Effector memory CD8-positive, alpha-beta T cell (primary cell): ENCODE results near the gene TRMT61A.
A peak's percentile ranks its signal among the peaks of the same experiment; 100 is the strongest.

ENCODE experiments used
- ATAC-seq: fragments of 150-1000 bp; cut with Tn5 transposase; replicated peaks from 2 replicates; pipeline ENCODE4 v1.10.0; 2021; ENCODE audit warnings: mild to moderate bottlenecking, moderate library complexity
- DNase-seq, 3 experiments: peaks; one replicate each; pipeline ENCODE4 v3.0.0; 2021
- H3K27ac Mint-ChIP-seq, 2 donors: one replicate each; pipeline ENCODE4 v1.8.0; 2022; ENCODE audit warnings: mild to moderate bottlenecking in 2 of 2, mixed read lengths in 2 of 2, moderate library complexity in 2 of 2
- H3K27me3 Mint-ChIP-seq, 2 donors: one replicate each; pipeline ENCODE4 v1.8.0; 2022; ENCODE audit warnings: mixed read lengths in 2 of 2
- H3K36me3 Mint-ChIP-seq: one replicate; pipeline ENCODE4 v1.8.0; 2022; ENCODE audit warnings: mild to moderate bottlenecking, moderate library complexity, mixed read lengths; ENCODE audit not compliant: insufficient read depth
- H3K4me1 Mint-ChIP-seq, 2 donors: one replicate each; pipeline ENCODE4 v1.8.0; 2022; ENCODE audit warnings: low read depth in 2 of 2, mixed read lengths in 2 of 2
- H3K4me3 Mint-ChIP-seq, 2 donors: one replicate each; pipeline ENCODE4 v1.8.0; 2022; ENCODE audit warnings: mild to moderate bottlenecking in 2 of 2, mixed read lengths in 2 of 2, moderate library complexity in 2 of 2
- H3K9me3 Mint-ChIP-seq, 2 donors: one replicate each; pipeline ENCODE4 v1.8.0; 2022; ENCODE audit warnings: mixed read lengths in 2 of 2

The TRMT61A gene

DNA sequence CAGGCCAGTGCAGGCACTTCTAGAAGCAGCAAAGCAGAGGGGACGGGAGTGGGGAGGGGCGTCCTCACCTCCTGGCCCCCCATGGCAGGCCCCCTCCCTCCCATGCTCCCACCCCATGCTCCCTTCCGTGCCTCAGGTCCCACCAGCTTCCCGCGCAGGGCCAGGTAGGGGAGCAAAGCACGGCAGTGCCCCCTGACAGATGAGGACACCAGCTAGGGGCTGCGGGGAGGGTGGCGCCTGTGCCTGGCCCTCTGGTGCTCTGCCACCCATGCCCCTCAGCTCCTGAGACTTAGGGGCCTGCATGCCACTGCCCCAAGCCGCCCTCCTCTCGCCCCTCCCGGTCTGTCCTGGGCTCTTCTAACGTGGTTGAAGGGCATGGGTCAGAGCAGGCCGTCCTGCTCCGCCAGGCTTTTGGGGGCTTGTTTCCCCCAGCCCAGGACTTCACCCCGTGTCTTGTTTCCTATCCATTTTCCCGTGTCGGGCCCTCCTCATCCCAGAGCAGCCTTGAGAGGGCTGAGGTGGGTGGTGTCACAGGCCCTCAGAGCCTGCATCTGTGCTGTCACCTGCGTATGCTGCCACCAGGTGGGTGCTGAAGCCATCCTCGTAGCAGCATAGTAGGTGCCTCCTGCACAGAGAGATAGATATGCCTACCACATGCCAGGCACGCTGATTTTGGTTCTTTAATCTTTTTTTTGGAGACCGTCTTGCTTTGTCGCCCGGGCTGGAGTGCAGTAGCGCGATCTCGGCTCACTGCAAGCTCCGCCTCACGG is 10.2 kb downstream of the TRMT61A start:
- Mint-ChIP-seq H3K4me1 (peaks cover 0 to 3% of the 10 kb centered on the region in 2 donors), H3K27me3 (no peaks in the 10 kb centered on the region), H3K9me3 (no peaks in the 10 kb centered on the region), H3K27ac (no peak overlapping the region), H3K4me3 (no peak overlapping the region), H3K36me3 (peaks cover 9% of the 10 kb centered on the region)
- DNase-seq (no peak), ATAC-seq (peak; percentile 39)

DNA sequence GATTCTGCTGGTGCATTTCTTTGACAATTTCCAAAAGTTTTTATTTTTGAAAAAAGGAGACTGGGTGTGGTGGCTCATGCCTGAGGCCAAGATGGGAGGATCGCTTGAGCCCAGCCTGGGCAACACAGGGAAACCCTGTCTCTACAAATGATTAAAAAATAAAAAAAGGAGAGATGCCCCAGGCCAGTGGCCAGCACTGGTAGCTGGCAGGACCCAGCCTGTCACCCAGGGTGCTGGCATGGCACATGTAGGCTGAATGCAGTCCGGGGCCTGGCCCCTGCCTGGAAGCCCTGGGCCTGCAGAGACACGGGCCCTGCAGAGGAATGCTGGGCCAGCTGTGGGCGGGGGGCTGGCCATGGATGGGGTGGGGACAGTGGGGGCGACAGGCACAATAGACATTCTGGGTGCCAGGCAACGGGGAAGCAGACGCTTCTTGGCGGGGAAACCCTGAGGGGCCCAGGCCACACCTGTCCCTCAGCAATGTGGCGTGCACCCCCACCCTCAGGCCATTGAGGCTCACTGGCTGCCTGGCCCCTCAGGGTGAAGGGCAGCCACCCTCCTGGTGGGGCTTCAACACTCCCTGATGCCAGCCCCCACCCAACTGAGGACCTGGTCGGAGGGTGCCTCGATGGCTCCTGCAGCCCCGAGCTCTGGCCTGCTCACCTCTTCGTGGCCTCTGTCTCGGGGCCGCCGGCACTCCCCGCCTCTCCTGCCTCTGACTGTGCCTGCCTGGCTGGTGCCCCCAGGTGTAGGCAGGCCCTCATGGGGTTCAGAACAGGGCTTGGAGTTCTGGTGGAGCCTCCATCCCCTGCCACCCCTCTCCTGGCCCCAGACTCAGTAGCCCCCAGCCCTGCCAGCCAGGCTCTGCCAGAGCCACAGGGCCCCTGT is 12.1 kb downstream of the TRMT61A start:
- Mint-ChIP-seq H3K27ac (no peak overlapping the region), H3K36me3 (peaks cover 10% of the 10 kb centered on the region), H3K9me3 (no peaks in the 10 kb centered on the region), H3K27me3 (no peaks in the 10 kb centered on the region), H3K4me3 (no peak overlapping the region), H3K4me1 (peaks cover 0 to 3% of the 10 kb centered on the region in 2 donors)
- ATAC-seq: no peak
- DNase-seq: no peak

DNA sequence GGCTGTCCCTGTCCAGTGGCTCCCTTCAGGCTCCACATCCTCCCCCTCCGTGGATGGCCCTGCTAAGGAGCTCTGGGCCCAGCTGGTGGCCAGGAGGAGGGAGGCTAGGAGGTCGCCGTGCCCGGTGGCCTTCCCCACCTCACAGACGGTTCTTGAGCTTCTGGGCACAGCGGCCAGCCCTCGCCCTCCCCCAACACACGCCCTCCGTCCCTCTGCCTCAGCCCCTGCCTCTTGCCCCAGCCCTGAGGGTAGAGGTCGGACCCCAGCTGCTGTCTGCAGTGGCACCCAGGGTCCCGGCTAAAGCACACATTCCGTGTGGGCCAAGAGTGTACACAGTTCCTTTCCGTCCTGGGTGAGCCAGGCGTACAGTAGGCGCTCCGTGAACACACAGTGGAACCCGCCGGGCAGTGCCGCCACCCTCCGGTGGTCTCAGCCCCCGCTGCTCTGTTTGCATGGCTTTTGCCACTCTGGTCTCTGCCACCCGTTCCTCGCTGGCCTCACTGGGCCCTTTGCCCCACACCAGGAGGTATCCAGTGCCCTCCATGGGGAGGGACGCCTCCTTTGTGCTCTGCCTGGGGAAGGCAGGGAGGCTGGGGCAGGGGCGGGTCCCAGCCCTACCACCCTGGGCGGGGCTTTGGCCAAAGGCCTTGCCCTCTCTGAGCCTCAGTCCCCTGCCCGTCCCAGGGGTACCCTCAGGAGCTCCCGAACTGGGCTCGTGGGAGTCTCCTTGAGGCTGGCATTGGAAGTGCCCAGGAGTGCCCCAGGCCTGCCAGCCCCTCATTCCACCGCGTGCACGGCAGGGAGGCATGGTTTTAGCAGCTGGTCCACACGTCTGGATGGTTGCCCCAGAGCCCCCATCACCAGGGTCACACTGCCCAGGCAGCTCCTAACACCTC is 13.0 kb downstream of the TRMT61A start:
- DNase-seq (no peak), ATAC-seq (no peak)
- H3K36me3 Mint-ChIP-seq: peaks cover 7% of the 10 kb centered on the region
- peaks cover 0 to 5% of the 10 kb centered on the region in 2 donors for H3K4me1 Mint-ChIP-seq
- H3K9me3 Mint-ChIP-seq: no peaks in the 10 kb centered on the region
- no peak overlapping the region for H3K4me3 Mint-ChIP-seq
- no peak overlapping the region for H3K27ac Mint-ChIP-seq
- no peaks in the 10 kb centered on the region for H3K27me3 Mint-ChIP-seq

DNA sequence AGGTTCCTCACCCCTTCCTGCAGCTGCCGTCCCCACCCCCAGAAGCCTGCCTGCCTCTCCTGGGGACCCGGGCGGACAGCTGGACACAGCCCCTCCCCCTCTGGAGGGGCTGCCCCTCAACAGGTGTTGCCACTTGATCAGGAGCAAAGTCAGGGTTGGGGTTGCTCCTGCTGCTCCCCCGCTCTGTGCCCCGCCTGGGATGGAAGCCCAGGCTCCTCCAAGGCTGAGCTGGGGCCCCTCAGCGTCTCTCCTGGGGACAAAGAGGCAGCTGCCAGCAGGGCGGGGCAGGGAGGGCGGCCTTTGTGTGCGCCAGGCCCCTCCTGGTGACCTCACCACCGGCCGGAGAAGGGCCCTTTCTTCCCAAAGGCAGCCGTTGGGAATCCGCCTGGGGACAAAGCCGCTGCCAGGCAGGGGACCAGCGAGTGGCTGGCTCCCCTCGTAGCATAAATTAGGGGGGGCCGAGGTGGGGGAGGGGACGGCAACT is 13.7 kb downstream of the TRMT61A start:
- Mint-ChIP-seq H3K4me3 (no peak overlapping the region), H3K4me1 (peaks cover 0 to 5% of the 10 kb centered on the region in 2 donors), H3K9me3 (no peaks in the 10 kb centered on the region), H3K36me3 (peaks cover 7% of the 10 kb centered on the region), H3K27ac (no peak overlapping the region), H3K27me3 (no peaks in the 10 kb centered on the region)
- DNase-seq (no peak), ATAC-seq (no peak)

DNA sequence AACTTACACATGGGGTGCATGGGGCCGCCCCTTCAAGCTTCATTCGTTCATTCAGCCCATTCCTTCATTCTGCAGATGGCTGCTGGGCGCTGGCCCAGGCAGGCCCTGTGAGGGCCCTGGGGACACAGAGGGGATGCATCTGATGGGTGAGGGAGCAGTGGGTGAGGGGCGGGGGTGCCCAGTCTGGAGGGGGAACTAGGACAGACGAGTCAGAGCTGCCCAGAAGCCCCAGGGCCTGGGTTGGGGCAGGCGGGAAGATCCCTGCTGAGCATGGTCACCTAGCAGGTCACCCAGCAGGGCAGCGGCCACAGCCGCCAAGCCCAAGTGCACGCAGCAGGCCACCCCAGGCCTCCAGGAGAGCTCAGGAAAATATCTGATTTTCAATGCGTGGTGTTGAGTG is 14.1 kb downstream of the TRMT61A start:
- ATAC-seq (no peak), DNase-seq (no peak)
- H3K9me3 Mint-ChIP-seq: no peaks in the 10 kb centered on the region
- H3K27me3 Mint-ChIP-seq: no peaks in the 10 kb centered on the region
- no peak overlapping the region for H3K27ac Mint-ChIP-seq
- peaks cover 0 to 5% of the 10 kb centered on the region in 2 donors for H3K4me1 Mint-ChIP-seq
- peaks cover 7% of the 10 kb centered on the region for H3K36me3 Mint-ChIP-seq
- H3K4me3 Mint-ChIP-seq: no peak overlapping the region

DNA sequence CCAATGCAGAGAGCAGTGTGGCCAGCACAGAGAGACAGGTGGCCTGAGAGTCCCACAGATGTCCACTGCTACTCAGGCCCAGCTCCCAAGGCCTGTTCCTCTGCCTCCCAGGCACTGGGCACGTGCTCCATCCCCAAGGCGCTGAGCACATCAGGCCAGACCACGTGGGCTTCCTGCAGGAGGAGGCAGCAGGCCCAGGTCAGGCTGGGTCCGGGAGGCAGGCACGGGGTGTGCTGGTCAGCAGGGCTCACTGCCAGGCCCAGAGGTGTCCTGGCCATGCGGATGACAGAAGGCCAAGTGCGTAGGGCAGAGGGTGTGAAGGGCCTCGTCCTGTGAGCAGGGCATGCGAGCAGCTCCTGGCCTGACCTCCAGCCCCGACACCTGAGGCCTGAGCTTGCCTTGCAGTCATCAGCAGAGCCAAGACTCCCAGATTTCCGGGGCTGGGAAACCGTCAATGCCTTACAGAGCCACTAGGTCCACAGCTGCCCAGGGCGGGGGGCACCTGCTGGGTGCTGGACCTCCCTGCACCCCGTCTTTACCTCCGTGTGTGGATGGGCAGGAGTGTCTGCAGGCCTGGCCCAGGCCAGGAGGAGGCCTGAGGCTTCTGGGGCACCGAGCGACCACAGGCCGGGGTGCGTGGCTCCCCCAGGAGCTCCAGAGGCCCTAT is 14.9 kb downstream of the TRMT61A start:
- Mint-ChIP-seq H3K4me3 (no peak overlapping the region), H3K27me3 (no peaks in the 10 kb centered on the region), H3K4me1 (peaks cover 3 to 5% of the 10 kb centered on the region in 2 donors), H3K9me3 (no peaks in the 10 kb centered on the region), H3K36me3 (peaks cover 7% of the 10 kb centered on the region), H3K27ac (no peak overlapping the region)
- no peak for DNase-seq
- no peak for ATAC-seq

DNA sequence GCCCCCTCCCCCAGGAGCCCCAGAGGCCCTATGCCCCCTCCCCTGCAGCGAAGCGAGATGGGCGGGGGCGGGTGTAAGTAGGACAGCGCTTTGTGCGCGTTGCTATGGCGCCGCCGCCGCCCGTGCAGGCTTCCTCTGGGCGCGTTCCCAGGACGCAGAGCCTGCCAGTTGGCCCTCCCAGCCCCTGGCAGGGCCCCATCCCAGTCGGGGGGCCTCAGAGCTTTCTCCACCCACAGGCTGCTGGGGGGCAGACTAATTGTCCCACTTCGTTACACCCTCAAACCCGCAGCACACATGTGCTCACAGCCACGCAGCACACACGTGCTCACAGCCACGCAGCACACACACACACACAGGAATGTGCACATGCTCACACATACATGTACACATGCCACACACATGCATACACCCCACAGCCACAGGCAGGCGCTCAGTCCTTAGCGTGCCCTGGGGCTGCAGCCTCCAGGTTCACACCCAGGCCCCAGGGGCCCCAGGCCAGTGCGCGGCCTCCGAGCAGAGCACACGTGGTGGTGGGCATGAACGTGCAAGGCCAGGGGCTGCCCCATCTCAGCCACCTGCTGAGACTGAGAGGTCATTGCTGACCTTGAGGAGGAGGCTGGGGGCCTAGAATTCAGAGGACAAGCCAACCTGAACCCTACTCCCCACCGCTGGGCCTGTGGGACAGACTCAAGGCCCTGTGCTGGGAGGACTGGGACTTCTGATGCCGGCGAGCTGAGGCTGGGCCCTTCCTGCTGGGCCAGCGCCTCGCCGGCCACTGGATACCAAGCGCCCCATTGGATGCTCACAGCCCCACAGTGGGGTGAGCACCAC is 15.6 kb downstream of the TRMT61A start:
- no peak for ATAC-seq
- H3K4me3 Mint-ChIP-seq: no peak overlapping the region
- no peaks in the 10 kb centered on the region for H3K9me3 Mint-ChIP-seq
- no peak overlapping the region for H3K27ac Mint-ChIP-seq
- H3K27me3 Mint-ChIP-seq: no peaks in the 10 kb centered on the region
- peaks cover 3% of the 10 kb centered on the region in 2 donors for H3K4me1 Mint-ChIP-seq
- peaks cover 4% of the 10 kb centered on the region for H3K36me3 Mint-ChIP-seq
- DNase-seq: no peak

DNA sequence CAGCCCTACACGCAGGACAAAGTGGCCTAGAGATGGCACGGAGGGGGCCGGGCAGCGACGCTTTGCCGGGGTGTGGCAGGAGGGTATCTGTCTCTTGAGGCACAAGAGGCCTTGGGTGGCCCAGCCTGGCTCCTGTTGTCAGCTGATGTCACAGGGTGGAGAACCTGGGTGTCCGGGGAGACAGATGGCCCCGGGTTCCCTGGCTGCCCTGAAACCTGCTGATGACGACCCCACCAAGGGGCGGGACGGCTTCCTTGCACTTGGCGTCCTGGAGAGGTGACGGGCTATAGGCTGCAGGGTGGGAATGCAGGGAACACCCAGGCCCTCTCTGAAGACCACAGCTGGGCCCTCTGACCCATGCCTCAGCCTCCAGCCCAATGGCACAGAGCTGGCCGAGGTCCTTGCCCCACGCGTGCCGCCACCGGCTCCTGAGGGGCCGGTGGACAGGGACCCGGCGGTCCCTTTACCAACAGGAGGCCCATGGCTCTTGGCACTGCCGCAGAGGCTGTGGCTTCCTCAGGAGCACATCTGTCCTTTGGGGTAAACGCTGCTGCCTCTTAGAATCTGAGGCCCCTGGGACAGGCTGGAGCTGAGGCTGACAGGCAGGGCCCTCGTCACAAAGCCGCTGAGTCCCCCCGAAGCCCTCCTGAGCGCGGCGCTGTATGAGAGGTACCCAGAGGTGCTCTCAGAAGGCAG is 16.4 kb downstream of the TRMT61A start:
- DNase-seq: no peak

DNA sequence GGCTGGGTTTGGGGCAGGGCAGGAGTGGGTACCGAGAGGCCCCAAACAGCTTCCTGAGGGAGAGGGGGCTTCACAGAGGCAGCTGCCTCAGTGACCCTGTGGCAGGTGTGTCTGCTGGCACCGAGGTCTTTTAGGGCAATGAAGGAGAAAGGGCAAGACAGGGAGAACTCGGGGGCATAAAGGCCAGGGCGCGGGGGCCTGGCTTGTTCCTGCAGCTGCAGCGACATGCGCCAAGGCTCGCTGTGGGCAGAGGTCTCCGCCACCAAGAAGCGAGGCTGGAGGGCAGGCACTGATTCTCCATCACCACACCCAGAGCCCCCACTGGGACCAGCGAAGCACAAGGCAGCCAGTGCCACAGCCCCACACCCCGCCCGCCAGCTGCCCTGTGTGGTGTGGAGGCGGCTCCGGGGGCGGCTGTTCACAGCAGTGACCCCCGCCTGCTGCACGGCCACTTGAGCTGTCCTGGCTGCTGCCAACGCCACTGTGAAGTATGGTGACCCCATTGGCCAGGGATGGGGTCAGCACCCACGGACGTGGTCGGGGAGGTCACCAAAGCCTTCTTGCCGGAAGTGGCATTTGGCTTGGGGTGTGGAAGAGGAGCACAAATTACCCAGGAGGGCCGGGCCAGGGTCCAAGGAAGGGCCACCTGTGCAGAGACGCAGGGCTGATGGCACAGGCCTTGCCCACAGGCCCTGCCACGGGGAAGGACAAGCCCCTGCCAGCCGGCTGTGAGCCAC is 17.1 kb downstream of the TRMT61A start:
- DNase-seq: no peak
- H3K9me3 Mint-ChIP-seq: no peaks in the 10 kb centered on the region
- peaks cover 3% of the 10 kb centered on the region in 2 donors for H3K4me1 Mint-ChIP-seq
- no peak for ATAC-seq
- no peaks in the 10 kb centered on the region for H3K27me3 Mint-ChIP-seq
- H3K4me3 Mint-ChIP-seq: no peak overlapping the region
- peaks cover 4% of the 10 kb centered on the region for H3K36me3 Mint-ChIP-seq
- H3K27ac Mint-ChIP-seq: no peak overlapping the region

More for the DNA sequence above, 16.4 kb downstream of the TRMT61A start:
- Mint-ChIP-seq H3K9me3 (no peaks in the 10 kb centered on the region), H3K27ac (no peak overlapping the region), H3K4me1 (peaks cover 3% of the 10 kb centered on the region in 2 donors), H3K36me3 (peaks cover 4% of the 10 kb centered on the region), H3K4me3 (no peak overlapping the region), H3K27me3 (no peaks in the 10 kb centered on the region)
- no peak for ATAC-seq

DNA sequence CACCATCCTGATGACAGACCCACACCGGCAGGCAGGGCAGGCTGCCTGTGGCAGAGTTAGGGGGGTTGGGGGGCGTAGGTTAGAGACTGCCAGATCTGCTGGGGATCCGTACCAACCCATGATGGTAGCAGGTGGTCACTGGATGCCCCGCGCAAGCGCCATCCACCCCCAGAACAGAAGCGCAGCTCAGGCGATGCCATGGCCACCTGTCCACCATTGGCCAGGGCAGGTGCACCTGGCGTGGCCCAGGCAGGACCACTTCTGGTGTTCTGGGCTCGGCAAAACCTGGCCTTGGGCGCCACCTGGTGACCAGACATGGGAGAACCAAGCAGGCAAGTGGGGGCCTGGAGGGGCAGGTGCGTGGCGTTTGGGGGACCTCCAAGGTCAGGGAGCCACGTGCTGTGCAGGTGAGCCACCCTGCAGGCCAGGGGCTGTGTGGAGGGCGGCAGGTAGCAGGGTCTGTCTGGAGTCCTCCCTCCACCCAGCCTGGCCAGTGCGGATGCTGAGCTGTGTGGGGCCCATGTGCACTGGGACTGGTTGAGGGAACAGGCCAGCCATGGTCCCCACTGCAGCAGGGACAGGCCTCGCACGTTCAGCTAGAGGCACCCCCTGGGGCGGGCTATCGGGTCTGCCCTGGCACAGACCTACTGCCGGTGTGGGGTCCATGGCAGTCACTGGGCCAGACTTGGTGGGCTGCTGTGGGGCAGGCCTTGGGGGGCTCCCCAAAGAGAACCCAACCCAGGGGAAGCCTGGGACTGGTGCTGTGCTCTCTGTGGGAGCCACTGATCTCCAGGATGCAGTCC is 17.9 kb downstream of the TRMT61A start:
- Mint-ChIP-seq H3K4me3 (no peak overlapping the region), H3K4me1 (peaks cover 6 to 8% of the 10 kb centered on the region in 2 donors), H3K27me3 (no peaks in the 10 kb centered on the region), H3K36me3 (peaks cover 6% of the 10 kb centered on the region), H3K9me3 (no peaks in the 10 kb centered on the region), H3K27ac (no peak overlapping the region)
- ATAC-seq (peak; percentile 92), DNase-seq (peak; percentile 78 to 81 (median 79))
